CD4-positive, alpha-beta T cell treated with Interferon alpha-2 for 1 hour (primary cell): ENCODE results near the gene RASSF4.

ENCODE experiments used
- DNase-seq, 2 donors: peaks; one replicate each; pipeline ENCODE4 v3.0.0-alpha.2; 2020 to 2022

RASSF4 gene

GRCh38 chr10:44928462-44928861, 31.1 kb upstream of the RASSF4 start:
- no peak for DNase-seq

GRCh38 chr10:44929356-44930255, 30.0 kb upstream of the RASSF4 start:
- no peak for DNase-seq

DNA sequence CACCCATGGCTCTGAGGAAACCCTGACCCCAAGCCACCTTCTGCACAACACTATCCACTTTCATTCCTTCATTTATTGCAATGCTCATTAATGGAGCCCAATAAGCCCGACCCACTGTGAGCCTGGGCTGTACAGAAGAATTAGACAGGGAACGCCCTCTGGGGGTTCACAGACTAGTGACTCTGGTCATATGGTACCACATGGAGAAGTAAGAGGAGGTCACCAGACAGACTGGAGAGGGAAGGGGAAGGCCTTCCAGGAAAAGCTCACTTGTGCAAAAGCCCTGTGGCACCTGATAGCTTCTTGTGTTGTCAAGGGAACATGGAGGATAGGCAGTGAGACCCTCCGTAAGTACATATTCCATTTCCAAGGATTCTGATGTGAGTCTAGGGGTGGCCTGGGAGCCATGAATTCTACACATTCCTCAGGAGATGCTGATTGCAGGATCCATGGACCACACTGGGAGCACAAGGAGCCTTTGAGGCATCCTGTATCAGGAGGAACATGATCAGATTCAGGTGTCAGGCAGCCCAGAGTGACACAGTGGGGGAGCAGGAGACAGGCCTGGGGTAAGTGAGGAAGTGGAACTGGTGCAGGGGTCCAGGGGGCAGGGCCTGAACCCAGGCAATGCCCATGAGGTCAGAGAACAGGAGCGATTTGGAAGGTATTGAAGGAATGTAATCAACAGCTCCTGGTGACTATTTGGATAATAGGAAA, 28.5 kb upstream of the RASSF4 start:
- no peak for DNase-seq

DNA sequence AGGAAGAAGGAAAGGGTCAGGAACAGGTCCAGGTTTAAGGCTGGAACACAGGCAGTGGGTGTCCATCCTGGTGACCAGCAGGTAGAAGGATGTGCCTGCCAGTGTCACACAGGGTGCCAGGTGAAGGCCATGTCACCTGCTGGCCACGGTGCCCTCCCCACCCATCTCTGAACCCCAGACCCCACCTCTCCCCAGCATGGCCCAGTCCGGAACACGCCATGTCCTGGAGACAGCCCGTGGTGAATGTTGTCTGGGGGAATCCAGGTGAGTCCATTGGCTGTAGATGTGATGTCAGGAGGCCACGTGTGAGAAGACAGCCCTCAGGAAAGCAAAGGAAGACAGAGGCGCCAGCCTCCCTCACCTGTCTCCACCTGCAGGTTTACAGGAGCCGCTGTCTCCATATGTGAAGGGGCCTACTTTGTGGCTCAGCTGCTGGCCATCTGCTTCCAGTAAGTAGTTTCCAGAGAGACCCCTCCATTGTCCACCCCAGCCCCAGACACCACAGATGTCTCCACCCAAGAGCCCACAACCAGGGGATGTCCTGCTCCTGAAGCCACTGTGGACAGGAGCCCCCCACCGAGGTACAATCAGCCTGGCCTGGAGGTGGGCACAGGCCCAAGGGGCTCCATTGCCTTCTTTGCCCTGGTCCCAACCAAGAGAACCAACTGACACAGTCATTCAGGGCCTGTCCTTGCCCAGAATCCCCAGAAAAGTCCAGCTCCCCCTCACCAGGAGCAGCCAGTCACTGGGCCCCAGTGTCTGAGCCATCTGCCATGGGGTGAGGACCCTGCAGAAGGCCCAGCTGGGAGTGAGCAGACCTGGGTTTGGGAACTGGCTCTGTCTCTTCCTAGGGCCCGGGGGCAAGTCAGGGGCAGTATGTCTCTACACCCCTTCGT, 27.7 kb upstream of the RASSF4 start:
- DNase-seq = no peak

DNA sequence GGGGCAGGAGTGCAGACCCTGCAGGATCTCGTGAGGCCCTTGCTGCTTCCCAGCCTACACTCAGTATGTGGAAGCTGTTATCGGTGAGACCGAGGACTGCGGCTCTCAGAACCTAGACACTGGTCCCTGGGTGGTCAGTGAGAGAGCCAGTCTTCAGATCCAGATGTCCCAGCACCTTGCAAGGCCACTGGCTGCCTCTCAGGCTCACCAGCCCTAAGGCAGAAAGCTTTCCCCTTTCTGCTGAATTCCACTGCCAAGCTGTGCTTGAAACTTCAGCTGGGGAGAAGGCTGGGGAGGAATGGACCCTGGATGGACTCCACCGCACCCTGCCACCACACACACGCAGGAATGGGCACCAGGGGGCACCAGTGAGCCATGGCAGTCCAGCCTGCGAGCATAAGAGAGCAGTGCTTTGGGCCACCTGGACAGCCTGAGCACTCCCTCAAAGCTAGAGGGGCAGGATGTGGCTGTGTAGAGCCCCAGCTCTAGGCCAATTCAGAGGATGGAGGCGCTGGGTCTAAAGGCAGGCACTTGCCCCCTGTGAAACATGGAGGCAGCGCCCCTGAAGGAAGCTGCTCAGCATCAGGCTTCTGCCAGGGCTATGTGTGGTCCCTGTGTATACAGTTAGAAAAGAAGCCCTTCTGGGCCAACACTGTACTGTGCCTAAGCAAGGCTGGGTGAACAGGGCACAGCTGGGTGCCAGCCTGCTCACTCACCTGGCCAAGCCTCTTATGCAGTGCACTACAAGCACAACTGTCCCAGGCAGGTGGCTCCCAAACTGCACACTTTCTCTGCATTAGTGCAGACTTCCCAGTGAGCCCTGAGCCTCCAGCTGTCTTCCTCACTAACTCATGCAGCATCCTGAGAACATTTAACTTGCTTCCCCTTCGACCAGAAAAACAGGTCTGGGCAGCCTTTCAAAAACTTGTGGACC, 26.8 kb upstream of the RASSF4 start:
- DNase-seq = peak; percentile 80 to 83

DNA sequence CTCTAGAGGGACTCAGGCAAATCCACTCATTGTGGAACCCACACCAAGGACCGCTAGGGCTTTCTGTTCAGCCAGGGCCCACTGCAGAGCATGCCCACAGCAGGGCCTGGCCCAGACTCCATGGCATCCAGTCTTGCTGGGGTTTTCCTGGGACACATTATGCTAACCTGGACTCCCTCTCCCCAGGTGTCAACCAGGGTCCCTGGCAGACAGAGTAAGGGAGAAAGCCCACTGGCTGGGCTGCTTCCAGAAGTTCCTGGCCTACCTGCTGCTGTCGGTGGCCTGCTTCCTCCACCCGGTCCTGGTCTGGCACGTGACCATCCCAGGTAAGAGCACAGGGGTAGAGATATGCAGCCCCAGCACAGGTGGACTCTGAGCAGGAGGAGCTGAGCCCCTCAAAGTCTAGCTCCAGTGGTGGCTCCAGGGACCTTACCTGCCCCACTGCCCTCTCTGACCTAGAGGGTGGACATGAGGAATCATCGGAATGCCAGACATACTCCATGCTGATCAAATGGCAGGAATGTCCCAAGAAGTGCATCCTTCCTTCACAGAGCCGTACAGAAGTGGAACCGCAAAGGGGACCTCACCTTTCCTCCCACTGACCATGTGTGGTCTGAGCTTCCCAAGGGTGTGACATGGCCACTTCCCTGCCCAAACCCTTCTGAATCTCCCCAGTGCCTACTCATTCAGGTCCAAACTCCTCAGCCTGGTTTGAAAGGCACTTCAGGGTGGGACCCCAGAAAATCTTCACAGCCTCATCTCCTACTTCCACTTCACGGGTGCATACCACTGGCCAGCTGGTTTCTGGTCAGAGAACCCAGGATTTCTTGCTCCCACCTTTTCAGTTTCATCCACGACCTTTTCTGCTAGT, 25.9 kb upstream of the RASSF4 start:
- no peak for DNase-seq

DNA sequence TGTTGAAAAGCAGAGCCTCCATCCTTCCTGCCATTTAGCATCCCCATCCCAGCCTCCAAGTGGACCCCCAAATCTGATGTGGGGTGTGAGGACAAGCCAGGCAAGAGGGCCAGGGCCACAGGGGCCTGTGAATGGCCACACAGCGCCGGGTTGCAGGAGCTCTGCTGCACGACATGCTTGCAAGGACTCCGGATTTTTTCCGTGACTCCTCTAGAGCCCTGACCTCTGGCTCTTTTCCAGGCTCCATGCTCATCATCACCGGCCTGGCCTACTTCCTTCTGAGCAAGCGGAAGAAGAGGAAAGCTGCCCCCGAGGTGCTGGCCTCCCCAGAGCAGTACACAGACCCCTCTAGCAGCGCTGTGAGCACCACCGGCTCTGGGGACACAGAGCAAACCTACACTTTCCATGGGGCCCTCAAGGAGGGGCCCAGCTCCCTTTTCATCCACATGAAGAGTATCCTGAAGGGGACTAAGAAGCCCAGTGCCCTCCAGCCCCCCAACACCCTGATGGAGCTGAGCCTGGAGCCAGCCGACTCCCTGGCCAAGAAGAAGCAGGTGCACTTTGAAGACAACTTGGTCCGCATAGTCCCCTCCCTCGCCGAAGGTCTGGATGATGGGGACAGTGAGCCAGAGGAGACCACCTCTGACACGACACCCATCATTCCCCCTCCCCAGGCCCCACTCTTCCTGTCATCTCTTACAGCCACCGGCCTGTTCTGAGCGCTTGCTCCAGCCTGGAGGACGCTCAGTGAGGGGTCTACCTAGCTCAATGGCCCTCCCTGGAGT, 25.0 kb upstream of the RASSF4 start:
- DNase-seq = no peak

DNA sequence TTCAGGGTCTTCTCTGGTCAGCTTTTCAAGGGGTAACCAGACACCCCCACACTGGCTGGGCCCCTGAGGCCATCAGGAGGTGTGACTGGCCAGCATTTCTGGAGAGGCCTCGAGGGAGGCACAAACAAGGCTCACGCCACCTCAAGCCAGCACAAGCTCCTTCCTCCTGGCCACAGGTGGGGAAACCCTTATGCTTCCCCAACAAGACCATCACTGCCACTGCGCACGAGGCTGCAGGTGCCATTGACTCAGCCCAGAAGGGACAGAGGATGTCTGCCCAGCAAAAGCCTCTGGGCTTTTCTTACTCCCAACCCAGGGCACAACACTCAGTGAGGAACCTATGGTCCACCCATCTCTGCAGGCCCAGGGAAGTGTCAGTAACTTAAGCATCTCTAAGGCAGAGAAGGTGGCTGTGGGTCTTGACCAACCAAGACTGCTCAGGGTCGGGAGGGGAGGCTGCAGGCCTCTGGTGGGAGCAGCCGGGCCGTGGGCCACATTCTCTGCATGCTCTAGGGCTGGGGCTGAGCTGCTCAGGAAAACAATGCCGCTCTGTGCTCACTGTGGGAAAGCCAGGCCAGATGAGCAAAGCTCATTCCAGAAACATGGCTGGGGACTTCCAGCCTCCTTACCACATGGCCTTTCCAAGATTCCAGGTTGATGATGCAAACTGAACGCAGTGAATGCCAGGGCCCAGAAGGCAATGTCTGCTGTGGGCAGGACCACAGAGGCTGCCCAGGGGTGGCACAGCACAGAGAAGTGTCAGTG, 24.2 kb upstream of the RASSF4 start:
- DNase-seq = no peak

DNA sequence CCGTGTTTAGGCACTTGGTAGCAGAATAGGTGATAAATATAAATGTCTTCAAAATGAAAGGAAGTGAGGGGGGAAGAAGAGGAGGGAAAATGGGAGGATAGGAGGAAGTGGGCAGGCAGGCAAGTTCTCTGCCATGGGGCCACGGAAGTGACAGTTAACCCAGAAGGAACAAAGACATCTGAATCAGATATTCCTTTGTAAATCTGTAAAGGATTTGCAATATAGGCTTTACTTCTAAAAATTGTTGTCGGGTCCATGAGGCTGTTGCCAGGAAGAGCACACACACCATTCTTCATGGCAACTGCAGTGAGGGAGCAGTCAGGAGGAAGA, 23.7 kb upstream of the RASSF4 start:
- DNase-seq = no peak

DNA sequence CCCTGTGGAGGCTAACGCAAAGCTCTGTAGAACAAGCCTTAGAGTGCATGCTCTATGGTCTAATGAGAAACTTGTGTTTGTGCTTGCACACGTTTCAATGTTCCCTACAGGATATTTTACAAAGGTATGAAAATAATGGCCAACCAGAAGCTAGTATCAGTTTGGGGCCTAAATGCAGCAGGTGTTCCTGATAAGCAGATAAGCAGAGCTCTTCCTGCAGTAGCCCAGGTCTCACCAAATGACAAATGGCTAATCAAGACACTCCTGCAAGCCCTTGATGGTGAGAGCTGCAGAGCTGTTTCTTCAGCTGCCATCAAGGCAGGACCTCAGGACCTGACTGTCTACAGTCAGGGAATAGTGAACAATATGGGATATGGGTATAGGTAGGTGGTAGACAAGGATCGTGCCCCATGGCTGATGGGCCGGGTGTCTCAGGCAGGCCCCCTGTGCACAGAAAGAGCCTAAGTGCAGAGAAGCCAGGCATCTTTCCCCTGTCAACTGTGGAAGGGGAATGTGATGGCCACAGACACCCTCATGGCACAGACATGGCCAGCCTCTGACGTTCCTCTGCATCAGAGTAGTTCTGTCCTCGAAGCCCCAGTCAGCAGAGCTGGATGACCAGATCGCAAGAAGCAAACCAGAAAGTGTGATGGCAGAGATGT, 23.2 kb upstream of the RASSF4 start:
- no peak for DNase-seq

DNA sequence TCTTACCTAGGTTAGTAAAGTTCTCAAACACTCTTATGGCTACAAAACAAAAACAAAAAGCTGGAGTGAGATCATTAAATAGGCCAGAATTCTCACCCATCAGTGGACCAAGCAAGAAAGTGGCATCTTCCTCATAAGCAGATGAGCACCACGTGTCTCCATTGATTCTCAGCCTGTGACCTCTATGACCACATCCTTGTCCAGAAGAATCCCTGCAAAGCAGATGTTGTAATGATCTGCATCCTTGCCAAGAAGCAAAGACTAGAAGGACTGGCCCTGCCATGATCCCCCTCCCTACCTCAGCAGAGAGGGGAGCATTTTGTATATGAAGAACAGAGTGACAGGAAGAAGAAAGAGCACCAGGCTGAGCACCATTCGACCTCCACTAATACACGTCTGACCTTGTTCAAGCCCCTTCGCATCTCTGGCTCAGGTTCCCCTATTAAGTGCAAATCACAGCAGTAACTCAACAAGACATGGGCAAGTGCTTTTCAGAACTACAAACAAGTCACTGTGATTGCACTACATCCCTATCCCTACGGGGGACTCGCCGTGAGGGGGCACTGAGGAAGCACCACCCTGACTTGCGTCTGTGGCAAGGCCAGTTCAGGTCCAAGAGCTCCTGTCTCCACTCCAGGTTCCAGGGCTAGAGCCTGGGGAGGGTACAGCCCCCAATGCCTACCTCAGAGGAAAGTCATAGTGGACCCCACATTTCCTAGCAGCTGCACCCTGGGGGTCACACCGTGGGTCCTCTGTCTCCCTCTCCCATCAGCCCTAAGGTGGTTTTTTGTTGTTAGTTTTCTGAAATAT, 22.2 kb upstream of the RASSF4 start:
- DNase-seq = no peak

- no peak for DNase-seq
Measured at GRCh38 chr10:44938956-44939355, 20.6 kb upstream of the RASSF4 start.

DNA sequence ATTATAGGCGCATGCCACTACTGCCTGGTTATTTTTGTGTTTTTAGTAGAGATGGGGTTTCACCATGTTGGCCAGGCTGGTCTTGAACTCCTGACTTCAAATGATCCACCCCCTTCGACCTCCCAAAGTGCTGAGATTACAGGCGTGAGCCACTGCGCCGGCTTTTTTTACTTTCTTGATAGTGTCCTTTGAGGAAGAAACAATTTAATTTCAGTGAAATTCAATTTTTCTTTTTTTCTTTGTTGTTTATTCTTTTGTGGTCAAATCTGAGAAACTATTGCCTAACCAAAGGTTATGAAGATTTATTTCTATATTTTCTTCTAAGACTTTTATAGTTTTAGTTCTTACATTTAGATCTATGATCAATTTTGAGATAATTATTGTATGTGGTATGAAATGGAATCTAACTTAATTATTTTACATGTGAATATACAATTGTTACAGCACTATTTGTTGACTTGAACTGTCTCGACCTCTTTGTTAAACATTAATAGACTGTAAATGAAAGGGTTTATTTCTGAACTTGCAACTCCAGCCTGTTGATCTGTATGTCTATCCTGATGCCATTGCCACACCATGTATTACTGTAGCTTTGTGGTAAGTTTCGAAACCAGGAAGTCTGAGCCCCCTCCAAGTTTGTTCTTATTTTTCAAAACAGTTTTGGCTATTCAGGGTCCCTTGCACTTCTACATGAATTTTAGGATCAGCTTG, 19.8 kb upstream of the RASSF4 start:
- no peak for DNase-seq

- DNase-seq = no peak
Measured at GRCh38 chr10:44944354-44944753, 15.2 kb upstream of the RASSF4 start.

DNA sequence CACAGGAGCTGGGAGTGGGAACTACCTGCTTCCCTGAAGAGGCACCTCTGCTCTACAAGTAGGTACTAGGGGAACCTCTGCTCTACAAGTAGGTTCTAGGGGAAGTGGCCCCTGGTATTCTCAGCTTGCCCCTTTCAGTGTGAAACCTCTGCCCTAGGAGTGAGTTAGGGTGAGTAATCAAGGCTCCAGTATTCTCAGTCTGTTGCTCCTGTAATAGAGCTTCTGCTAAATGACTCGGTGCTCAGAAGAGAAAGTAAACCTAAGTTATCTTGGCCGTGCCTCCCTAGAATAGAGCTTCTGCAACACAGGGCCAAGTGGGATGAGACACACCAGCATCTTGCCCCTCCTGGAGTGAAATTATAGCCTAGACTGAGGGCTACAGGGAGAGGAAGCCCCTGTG, 13.4 kb upstream of the RASSF4 start:
- no peak for DNase-seq

DNA sequence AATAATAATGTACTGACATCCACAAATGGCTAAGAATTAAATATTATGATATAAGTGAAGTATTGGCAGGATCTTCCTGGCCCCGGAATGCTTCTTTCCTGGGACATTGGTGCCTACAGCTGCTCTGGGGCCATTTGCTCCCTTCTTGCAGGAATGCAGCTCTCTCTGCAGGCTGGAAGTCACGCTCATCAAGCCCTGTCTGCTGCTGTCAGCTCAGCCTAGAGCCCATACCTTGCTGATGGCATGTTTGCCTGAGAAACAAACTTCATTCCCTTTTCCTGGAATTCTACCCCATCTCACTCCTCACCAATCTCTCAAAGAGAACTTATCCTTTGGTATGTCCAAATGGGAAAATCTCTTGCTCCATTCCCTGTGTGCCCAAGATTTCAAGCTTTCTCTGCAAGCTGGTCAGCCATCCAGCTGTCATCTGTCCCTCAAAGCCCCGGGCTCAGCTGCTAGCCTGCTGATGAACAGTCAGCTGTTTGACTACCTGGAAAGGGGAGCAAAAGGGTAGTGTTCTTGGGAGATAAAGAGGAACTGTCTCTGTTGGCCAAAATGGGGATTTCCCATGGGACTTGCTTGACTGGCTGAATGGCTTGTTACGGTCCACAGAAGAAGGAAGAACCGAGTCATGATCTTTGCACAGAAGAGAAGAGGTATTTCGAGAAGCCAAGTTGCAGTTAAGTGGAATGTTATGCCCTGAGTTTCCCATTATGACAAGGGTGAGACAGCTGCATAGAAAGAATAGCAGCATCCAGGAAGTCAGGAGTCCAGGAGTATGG, 12.0 kb upstream of the RASSF4 start:
- DNase-seq = peak in 1 of 2 donors; percentile 62

GRCh38 chr10:44948642-44949041, 11.0 kb upstream of the RASSF4 start:
- DNase-seq = no peak
